ENCODE data around the gene OGFRL1. TPM values are rescaled to one million over a fixed set of nuclear protein-coding genes. Genes with fewer than 3 reads are reported as not detected.
A peak's percentile ranks its signal among the peaks of the same experiment; 100 is the strongest.

The OGFRL1 gene
- total RNA-seq, result 10 to 100 TPM; 35.5 to 73.3 (median 65.7) TPM

DNA sequence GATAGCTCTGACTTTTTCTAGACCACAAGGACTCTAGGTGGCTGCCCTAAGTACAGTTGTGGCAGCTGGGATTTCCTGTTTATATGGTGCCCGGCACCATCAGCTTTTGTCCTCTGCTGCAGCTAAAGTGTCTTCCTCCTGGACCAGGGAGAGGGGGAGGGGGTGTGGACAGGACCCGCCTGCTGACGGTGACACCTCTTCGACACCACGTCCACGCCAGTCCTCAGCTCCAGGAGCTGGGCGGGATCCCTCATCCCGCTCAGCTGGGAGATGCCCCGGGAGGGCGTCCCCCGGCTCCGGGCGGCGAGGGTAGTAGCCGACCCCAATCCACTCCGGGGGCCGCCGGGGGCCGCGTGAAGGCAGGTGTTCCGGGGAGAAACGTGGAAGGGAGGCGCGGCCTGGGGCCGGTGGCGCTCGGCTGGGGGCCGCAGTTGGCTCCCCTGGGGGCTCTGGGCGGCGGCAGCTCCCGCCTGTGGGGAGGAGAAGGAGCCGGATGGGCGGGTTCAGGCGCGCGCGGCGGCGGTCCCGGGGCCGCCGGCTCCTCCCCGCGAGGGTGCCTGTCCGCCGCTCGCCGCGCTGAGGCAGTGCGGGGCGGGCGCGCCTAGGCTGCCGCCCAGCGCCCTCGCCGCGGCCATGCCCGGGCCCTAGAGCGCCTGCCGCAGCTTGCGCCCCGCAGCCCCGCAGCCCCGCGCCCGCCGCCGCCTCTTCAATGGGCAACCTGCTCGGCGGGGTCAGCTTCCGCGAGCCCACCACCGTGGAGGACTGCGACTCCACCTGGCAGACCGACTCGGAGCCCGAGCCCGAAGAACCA lies at the start of gene OGFRL1:
Gene OGFRL1, plus strand, starts transcription at position 584 of the 811 bp plus-strand sequence. Its CDS starts 126 bp downstream, at position 710.
- H3K4me1 ChIP-seq, result peaks cover 73% of the 10 kb centered on the region
- peak within 1 kb of the TSS; percentile 92 for H3K27ac ChIP-seq
- H3K9me3 ChIP-seq, result no peaks in the 10 kb centered on the region
- DNase-seq (ENCODE audit: low spot score in 2 of 2), result peak; percentile 85
- TF ChIP-seq EP300 (IDR thresholded peaks at IDR 0.05) (no peak), POLR2A (IDR thresholded peaks at IDR 0.05) (peak; percentile 69 to 95), POLR2AphosphoS5 (IDR thresholded peaks at IDR 0.05) (no peak)
- TF ChIP-seq, protein P1, sequence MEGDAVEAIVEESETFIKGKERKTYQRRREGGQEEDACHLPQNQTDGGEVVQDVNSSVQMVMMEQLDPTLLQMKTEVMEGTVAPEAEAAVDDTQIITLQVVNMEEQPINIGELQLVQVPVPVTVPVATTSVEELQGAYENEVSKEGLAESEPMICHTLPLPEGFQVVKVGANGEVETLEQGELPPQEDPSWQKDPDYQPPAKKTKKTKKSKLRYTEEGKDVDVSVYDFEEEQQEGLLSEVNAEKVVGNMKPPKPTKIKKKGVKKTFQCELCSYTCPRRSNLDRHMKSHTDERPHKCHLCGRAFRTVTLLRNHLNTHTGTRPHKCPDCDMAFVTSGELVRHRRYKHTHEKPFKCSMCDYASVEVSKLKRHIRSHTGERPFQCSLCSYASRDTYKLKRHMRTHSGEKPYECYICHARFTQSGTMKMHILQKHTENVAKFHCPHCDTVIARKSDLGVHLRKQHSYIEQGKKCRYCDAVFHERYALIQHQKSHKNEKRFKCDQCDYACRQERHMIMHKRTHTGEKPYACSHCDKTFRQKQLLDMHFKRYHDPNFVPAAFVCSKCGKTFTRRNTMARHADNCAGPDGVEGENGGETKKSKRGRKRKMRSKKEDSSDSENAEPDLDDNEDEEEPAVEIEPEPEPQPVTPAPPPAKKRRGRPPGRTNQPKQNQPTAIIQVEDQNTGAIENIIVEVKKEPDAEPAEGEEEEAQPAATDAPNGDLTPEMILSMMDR (IDR thresholded peaks at IDR 0.05), result peak in 1 of 2 donors; percentile 15
- WGBS, result 1% methylated on average over 33 of the region's 79 CpGs
- H3K27me3 ChIP-seq, result no peaks in the 10 kb centered on the region
- H3K4me3 ChIP-seq, result peak within 1 kb of the TSS; percentile 86
- H3K36me3 ChIP-seq, result peaks cover 1% of the 10 kb centered on the region

DNA sequence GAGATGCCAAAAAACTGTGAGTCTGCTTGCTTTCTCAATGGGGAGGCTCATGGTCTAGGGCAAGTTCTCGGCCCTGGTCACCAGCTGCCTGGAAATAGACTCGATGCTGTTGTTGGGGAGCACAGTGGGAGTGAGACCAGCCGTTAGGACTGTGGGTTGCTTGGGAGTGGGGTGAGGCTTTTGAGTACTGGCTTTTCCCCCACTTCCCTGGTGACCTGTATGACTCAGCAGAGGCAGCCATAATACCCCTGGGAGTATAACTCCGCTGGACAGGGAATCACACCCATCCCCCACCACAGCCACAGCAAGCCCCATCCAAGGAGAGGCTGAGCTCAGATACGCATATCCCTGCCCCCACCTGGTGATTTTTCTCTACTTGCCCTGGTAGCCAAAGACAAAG lies 48.9 kb upstream of the OGFRL1 start:
- H3K27ac ChIP-seq, result no peak overlapping the region

DNA sequence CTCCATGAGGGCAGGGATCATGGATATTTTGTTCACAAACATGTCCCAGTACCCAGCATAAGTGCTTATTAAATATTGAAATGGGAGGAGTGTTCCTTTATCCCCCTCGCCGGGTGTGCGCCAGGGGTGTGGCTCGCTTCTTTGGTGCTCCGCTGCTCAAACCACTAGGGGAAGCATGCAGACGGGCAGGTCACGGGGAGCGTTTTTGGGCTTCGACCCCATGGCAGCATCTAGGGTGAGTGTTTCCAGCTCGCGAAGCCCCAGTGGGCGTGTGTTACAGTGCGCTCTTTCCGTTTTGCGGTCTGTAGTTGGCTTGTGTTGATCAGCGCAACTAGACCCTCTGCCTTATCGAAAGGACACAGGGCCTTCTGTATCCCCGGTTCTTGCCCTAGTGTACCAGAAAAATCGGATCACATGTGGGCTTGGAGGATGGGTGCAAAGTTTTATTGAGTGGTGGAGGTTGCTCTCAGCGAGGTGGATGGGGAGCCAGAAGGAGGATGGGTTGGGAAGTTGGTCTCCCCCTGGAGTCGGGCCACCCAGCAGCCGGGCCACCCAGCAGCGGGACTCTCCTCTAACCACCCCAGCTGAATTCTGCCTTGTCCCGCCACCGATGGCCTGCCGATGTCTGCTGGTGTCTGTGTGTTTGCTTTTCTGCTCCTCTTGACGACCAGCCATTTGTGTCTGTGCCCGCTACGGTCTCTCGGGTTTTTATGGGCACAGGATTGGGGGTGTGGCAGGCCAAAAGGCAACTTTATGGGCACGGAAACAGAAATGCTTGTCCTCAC lies 43.2 kb upstream of the OGFRL1 start:
- no peak for TF ChIP-seq POLR2AphosphoS5 (IDR thresholded peaks at IDR 0.05)
- TF ChIP-seq, protein P1 (IDR thresholded peaks at IDR 0.05), result no peak
- TF ChIP-seq EP300 (IDR thresholded peaks at IDR 0.05), result no peak
- TF ChIP-seq POLR2A (IDR thresholded peaks at IDR 0.05), result no peak
- Histone ChIP-seq H3K4me1 (no peaks in the 10 kb centered on the region), H3K27me3 (no peaks in the 10 kb centered on the region), H3K9me3 (peaks cover 8% of the 10 kb centered on the region), H3K27ac (no peak overlapping the region), H3K36me3 (no peaks in the 10 kb centered on the region), H3K4me3 (no peak overlapping the region)
- WGBS, result 94% methylated on average over 31 of the region's 31 CpGs
- no peak for DNase-seq (ENCODE audit: low spot score in 2 of 2)

More for the DNA sequence above, 48.9 kb upstream of the OGFRL1 start:
- H3K4me1 ChIP-seq, result no peaks in the 10 kb centered on the region
- no peak for DNase-seq (ENCODE audit: low spot score in 2 of 2)
- H3K27me3 ChIP-seq, result no peaks in the 10 kb centered on the region
- no peaks in the 10 kb centered on the region for H3K36me3 ChIP-seq
- TF ChIP-seq POLR2A (IDR thresholded peaks at IDR 0.05) (no peak), POLR2AphosphoS5 (IDR thresholded peaks at IDR 0.05) (no peak), EP300 (IDR thresholded peaks at IDR 0.05) (no peak)
- TF ChIP-seq, protein P1 (IDR thresholded peaks at IDR 0.05), result no peak
- H3K4me3 ChIP-seq, result no peak overlapping the region
- H3K9me3 ChIP-seq, result peaks cover 8% of the 10 kb centered on the region
- 82% methylated on average over 5 of the region's 5 CpGs for WGBS

DNA sequence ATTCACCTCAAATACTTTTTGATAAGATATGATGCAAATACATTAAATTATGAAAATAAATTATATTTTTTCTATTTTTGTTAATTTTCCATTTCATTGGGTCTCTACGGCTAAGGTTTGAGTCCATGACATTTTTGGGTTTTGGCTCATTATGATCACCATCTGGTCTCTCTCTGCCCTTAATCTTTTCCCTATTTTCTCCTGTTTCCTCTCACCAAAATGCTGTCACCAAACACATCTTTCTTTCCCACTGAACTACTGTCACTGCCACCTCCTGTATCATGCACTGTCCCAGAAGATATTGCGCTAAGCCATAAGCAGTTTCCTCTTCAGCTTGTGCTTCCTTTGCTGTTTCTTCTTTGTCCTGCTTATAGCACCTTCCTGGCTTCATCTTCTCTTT lies 42.0 kb upstream of the OGFRL1 start:
- peaks cover 4% of the 10 kb centered on the region for H3K4me1 ChIP-seq
- no peaks in the 10 kb centered on the region for H3K36me3 ChIP-seq
- 84% methylated on average over 2 of the region's 2 CpGs for WGBS
- H3K27ac ChIP-seq, result no peak overlapping the region
- no peak for TF ChIP-seq POLR2A (IDR thresholded peaks at IDR 0.05)
- TF ChIP-seq, protein P1 (IDR thresholded peaks at IDR 0.05), result no peak
- no peak for TF ChIP-seq EP300 (IDR thresholded peaks at IDR 0.05)
- no peak for TF ChIP-seq POLR2AphosphoS5 (IDR thresholded peaks at IDR 0.05)
- no peaks in the 10 kb centered on the region for H3K27me3 ChIP-seq
- peaks cover 8% of the 10 kb centered on the region for H3K9me3 ChIP-seq
- no peak for DNase-seq (ENCODE audit: low spot score in 2 of 2)
- H3K4me3 ChIP-seq, result no peak overlapping the region

DNA sequence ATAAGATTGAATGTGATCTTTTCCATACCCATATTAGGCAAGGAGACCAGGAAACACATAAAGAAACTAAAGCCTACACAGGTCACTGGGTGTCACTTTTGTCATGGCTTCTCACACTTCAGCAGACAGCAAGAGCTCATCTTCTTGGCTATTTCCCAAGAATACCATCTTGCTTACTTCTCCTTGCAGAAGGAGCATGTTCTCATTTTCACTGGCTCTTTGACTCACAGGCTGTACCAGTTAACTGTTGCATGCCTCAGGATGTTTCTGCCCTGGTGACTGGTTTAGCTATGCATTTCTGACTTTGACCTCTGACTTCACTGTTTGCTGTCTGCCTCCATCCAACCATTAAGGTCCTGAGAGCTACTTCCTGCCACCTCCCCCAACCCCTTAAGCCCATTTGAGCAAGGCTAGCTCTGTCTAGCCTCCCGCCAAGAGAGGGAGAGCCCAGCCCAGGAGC lies 40.3 kb upstream of the OGFRL1 start:
- Histone ChIP-seq H3K4me3 (no peak overlapping the region), H3K36me3 (no peaks in the 10 kb centered on the region), H3K4me1 (peaks cover 4% of the 10 kb centered on the region), H3K27ac (no peak overlapping the region), H3K27me3 (no peaks in the 10 kb centered on the region), H3K9me3 (no peaks in the 10 kb centered on the region)
- TF ChIP-seq POLR2AphosphoS5 (IDR thresholded peaks at IDR 0.05) (no peak), EP300 (IDR thresholded peaks at IDR 0.05) (no peak), POLR2A (IDR thresholded peaks at IDR 0.05) (no peak)
- TF ChIP-seq, protein P1 (IDR thresholded peaks at IDR 0.05), result no peak
- no peak for DNase-seq (ENCODE audit: low spot score in 2 of 2)
- 82% methylated on average over 1 of the region's 1 CpG for WGBS

Data from suprapubic skin (tissue), 4 donors.